H9 (cell line): ENCODE data around the gene HNRNPH2. TPM values are rescaled to one million over a fixed set of nuclear protein-coding genes. Genes with fewer than 3 reads are reported as not detected.

Experiments used
- DNase-seq: peaks from one replicate; pipeline ENCODE4 v3.0.0-alpha.2; 2017
- H2AFZ ChIP-seq: one replicate; pipeline ENCODE4 v1.6.1; 2013; ENCODE audit warnings: mild to moderate bottlenecking, low read length, control low read depth, moderate library complexity
- H2AK5ac ChIP-seq: 2 replicates; pipeline ENCODE4 v1.6.1; 2013; ENCODE audit warnings: low read length, control low read depth, mixed read lengths; ENCODE audit not compliant: insufficient read length
- H2BK120ac ChIP-seq: one replicate; pipeline ENCODE4 v1.6.1; 2013; ENCODE audit warnings: low read depth, mild to moderate bottlenecking, low read length, control low read depth, inconsistent platforms; ENCODE audit not compliant: poor library complexity, severe bottlenecking
- H2BK12ac ChIP-seq: 2 replicates; pipeline ENCODE4 v1.6.1; 2013; ENCODE audit warnings: low read length, control low read depth, mixed read lengths, low read depth; ENCODE audit not compliant: insufficient read length
- H2BK15ac ChIP-seq: 2 replicates; pipeline ENCODE4 v1.6.1; 2013; ENCODE audit warnings: low read depth, low read length, control low read depth
- H2BK20ac ChIP-seq: one replicate; pipeline ENCODE4 v1.6.1; 2013; ENCODE audit warnings: low read depth, mild to moderate bottlenecking, low read length, control low read depth, inconsistent platforms; ENCODE audit not compliant: poor library complexity, severe bottlenecking
- H2BK5ac ChIP-seq: 2 replicates; pipeline ENCODE4 v1.6.1; 2013; ENCODE audit warnings: low read length, control low read depth, mixed read lengths; ENCODE audit not compliant: insufficient read length
- H3K14ac ChIP-seq: 2 replicates; pipeline ENCODE4 v1.6.1; 2013; ENCODE audit warnings: low read length, control low read depth; ENCODE audit not compliant: insufficient read depth
- H3K18ac ChIP-seq: 2 replicates; pipeline ENCODE4 v1.6.1; 2013; ENCODE audit warnings: low read depth, mild to moderate bottlenecking, mixed read lengths, low read length, control low read depth; ENCODE audit not compliant: insufficient read length
- H3K23ac ChIP-seq: 2 replicates; pipeline ENCODE4 v1.6.1; 2013; ENCODE audit warnings: low read length, control low read depth, mixed read lengths, low read depth; ENCODE audit not compliant: insufficient read length
- H3K23me2 ChIP-seq: 2 replicates; pipeline ENCODE4 v1.6.1; 2013; ENCODE audit warnings: low read depth, mild to moderate bottlenecking, mixed read lengths, low read length, control low read depth; ENCODE audit not compliant: insufficient read length, poor library complexity, severe bottlenecking
- H3K27ac ChIP-seq: 2 replicates; pipeline ENCODE4 v1.5.1; 2013; ENCODE audit warnings: low read length, control low read depth, mixed read lengths, low read depth; ENCODE audit not compliant: insufficient read length
- H3K27me3 ChIP-seq: 2 replicates; pipeline ENCODE4 v1.6.1; 2013; ENCODE audit warnings: low read length, control low read depth, inconsistent platforms; ENCODE audit not compliant: insufficient read depth
- H3K4ac ChIP-seq: 2 replicates; pipeline ENCODE4 v1.6.1; 2013; ENCODE audit warnings: low read depth, mild to moderate bottlenecking, control low read depth, inconsistent platforms, low read length, moderate library complexity
- H3K4me1 ChIP-seq: 2 replicates; pipeline ENCODE4 v1.6.1; 2013; ENCODE audit warnings: low read length, control low read depth, inconsistent platforms; ENCODE audit not compliant: insufficient read depth
- H3K4me2 ChIP-seq: 2 replicates; pipeline ENCODE4 v1.6.1; 2013; ENCODE audit warnings: low read length, control low read depth, mixed read lengths; ENCODE audit not compliant: insufficient read length, insufficient read depth
- H3K56ac ChIP-seq: 2 replicates; pipeline ENCODE4 v1.6.1; 2013; ENCODE audit warnings: low read depth, mild to moderate bottlenecking, mixed read lengths, low read length, control low read depth; ENCODE audit not compliant: insufficient read length
- H3K79me1 ChIP-seq: 2 replicates; pipeline ENCODE4 v1.6.1; 2013; ENCODE audit warnings: low read depth, mild to moderate bottlenecking, moderate library complexity, low read length, control low read depth, inconsistent platforms; ENCODE audit not compliant: insufficient read depth, poor library complexity, severe bottlenecking
- H3K79me2 ChIP-seq: 2 replicates; pipeline ENCODE4 v1.6.1; 2013; ENCODE audit warnings: low read length, control low read depth, inconsistent platforms; ENCODE audit not compliant: insufficient read depth
- H3K9ac ChIP-seq: 2 replicates; pipeline ENCODE4 v1.6.1; 2013; ENCODE audit warnings: low read length, control low read depth, mixed read lengths; ENCODE audit not compliant: insufficient read length; ENCODE audit errors: extremely low read depth
- H3K9me3 ChIP-seq: one replicate; pipeline ENCODE4 v1.6.1; 2013; ENCODE audit warnings: low read depth, low read length, inconsistent platforms; ENCODE audit not compliant: control insufficient read depth
- H3T11ph ChIP-seq: one replicate; pipeline ENCODE4 v1.6.1; 2013; ENCODE audit warnings: mild to moderate bottlenecking, low read length, control low read depth, inconsistent platforms
- H4K20me1 ChIP-seq: one replicate; pipeline ENCODE4 v1.6.1; 2013; ENCODE audit not compliant: control insufficient read depth, insufficient read length, insufficient read depth
- H4K5ac ChIP-seq: 2 replicates; pipeline ENCODE4 v1.6.1; 2013; ENCODE audit warnings: low read depth, mild to moderate bottlenecking, mixed read lengths, low read length, control low read depth; ENCODE audit not compliant: insufficient read length
- H4K8ac ChIP-seq: replicated peaks from 2 replicates; pipeline ENCODE4 v1.6.1; 2013; ENCODE audit warnings: low read length, control low read depth, mixed read lengths, low read depth; ENCODE audit not compliant: insufficient read length
- H4K91ac ChIP-seq: 2 replicates; pipeline ENCODE4 v1.6.1; 2013; ENCODE audit warnings: low read depth, mild to moderate bottlenecking, moderate library complexity, mixed read lengths, low read length, control low read depth; ENCODE audit not compliant: insufficient read length
- H3K27ac Mint-ChIP-seq, 3 experiments: 2 replicates in 2 of 3; 3 replicates in 1 of 3; pipeline ENCODE4 v1.8.0; 2020 to 2021; ENCODE audit warnings: mixed read lengths in 3 of 3, mild to moderate bottlenecking in 1 of 3, moderate library complexity in 1 of 3
- H3K27me3 Mint-ChIP-seq: 2 replicates; pipeline ENCODE4 v1.8.0; 2021; ENCODE audit warnings: low read depth, mild to moderate bottlenecking, moderate library complexity, mixed read lengths
- H3K36me3 Mint-ChIP-seq, 3 experiments: 2 replicates in 2 of 3; 3 replicates in 1 of 3; pipeline ENCODE4 v1.8.0; 2020 to 2021; ENCODE audit warnings: low read depth in 3 of 3, mixed read lengths in 3 of 3; ENCODE audit not compliant: insufficient read depth in 1 of 3
- H3K4me1 Mint-ChIP-seq, 2 experiments: 2 replicates each; pipeline ENCODE4 v1.8.0; 2020; ENCODE audit warnings: mixed read lengths in 2 of 2
- H3K4me3 Mint-ChIP-seq, 2 experiments: 2 replicates in 1 of 2; 3 replicates in 1 of 2; pipeline ENCODE4 v1.8.0; 2020 to 2021; ENCODE audit warnings: mild to moderate bottlenecking in 2 of 2, mixed read lengths in 2 of 2, moderate library complexity in 1 of 2
- H3K9me3 Mint-ChIP-seq, 2 experiments: 2 replicates in 1 of 2; 3 replicates in 1 of 2; pipeline ENCODE4 v1.8.0; 2020; ENCODE audit warnings: mild to moderate bottlenecking in 2 of 2, mixed read lengths in 2 of 2, moderate library complexity in 1 of 2
- CTCF ChIP-seq: fragments of 200-600 bp; sonication (generic); conservative IDR thresholded peaks from 3 replicates; pipeline ENCODE4 v1.8.0; 2021; ENCODE audit warnings: antibody characterized with exemption, mild to moderate bottlenecking
- WGBS: extraction: QIAGEN DNeasy Blood & Tissue Kit; methylation state at CpG from one replicate; pipeline ENCODE4 v1.1.7; 2013; ENCODE audit warnings: missing lambda C conversion rate, low lambda C conversion rate, mixed read lengths; ENCODE audit not compliant: insufficient read length; ENCODE audit errors: extremely low coverage; 5-methylcytosine and 5-hydroxymethylcytosine counted together
- total RNA-seq: library from RNA; stranded (reverse); gene quantifications from 2 replicates; pipeline ENCODE4 v1.2.1, GENCODE V29; 2021

Gene HNRNPH2
- total RNA-seq, 1 experiment from 2014 or later: 60.2 TPM

DNA sequence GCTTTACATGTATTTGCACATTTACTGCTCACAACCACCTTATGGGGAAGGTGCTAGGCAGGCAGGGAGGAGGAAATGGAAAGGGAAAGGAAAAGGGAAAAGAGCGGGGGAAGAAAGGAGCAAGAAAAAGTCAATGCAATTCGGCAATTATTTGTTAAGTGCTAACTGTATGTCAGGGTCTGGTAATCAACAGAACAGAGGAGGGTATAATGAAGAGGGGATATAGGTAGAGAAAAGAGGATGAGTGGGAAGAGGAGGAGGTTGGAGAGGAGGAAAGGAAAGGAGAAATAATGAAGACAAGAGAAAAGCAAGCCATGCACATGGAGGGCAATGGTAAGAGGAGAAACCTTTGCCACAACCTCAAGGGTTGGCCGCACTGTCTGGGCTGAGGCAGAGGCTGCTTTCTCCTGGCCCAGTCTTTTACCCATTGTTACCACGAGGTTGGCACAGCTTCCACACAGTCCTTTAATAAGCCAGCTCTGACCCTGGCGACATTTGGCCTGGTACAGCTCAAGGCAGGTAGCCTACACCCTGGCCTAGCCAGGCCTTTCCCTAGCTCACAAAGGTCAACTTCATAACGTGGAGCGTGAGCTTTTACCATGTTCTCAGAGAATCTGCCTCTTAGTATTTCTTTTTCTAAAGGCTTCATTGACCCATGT lies 22.9 kb upstream of the HNRNPH2 start:
- Mint-ChIP-seq H3K27me3 (no peaks in the 10 kb centered on the region), H3K27ac (no peak overlapping the region), H3K4me1 (peaks cover 4 to 13% of the 10 kb centered on the region in 2 experiments), H3K36me3 (no peaks in the 10 kb centered on the region; a peak in 1 of 7 replicates), H3K9me3 (peaks cover 42 to 55% of the 10 kb centered on the region in 2 experiments), H3K4me3 (no peak overlapping the region)
- no peak overlapping the region for H2BK5ac ChIP-seq
- no peak overlapping the region for H2AK5ac ChIP-seq
- no peak overlapping the region for H2AFZ ChIP-seq
- no peaks in the 10 kb centered on the region for H3K27me3 ChIP-seq
- H3K23me2 ChIP-seq: no peaks in the 10 kb centered on the region
- no peak overlapping the region for H2BK20ac ChIP-seq
- H3K56ac ChIP-seq: no peak overlapping the region
- no peak for DNase-seq
- H2BK12ac ChIP-seq: no peak overlapping the region
- no peak overlapping the region for H3K4me2 ChIP-seq
- H3K4ac ChIP-seq: no peak overlapping the region
- no peak overlapping the region for H3K18ac ChIP-seq
- H3T11ph ChIP-seq: no peak overlapping the region
- H2BK120ac ChIP-seq: no peak overlapping the region
- no CpG with 5 or more reads among the region's 7 CpGs for WGBS
- no peak overlapping the region for H3K27ac ChIP-seq
- no peak overlapping the region for H4K91ac ChIP-seq
- no peak overlapping the region for H3K23ac ChIP-seq
- H3K79me2 ChIP-seq: no peaks in the 10 kb centered on the region
- no peak overlapping the region for H4K5ac ChIP-seq
- peaks cover 42% of the 10 kb centered on the region for H3K9me3 ChIP-seq
- H3K9ac ChIP-seq: no peak overlapping the region
- H3K14ac ChIP-seq: no peak overlapping the region
- TF ChIP-seq CTCF: no peak
- no peaks in the 10 kb centered on the region for H4K20me1 ChIP-seq
- no peaks in the 10 kb centered on the region; the same call in 1 of the 2 replicates for H3K4me1 ChIP-seq
- H4K8ac ChIP-seq: no peak overlapping the region
- H2BK15ac ChIP-seq: no peak overlapping the region
- H3K79me1 ChIP-seq: no peaks in the 10 kb centered on the region
